ENCODE data around the gene THOC1. TPM values are rescaled to one million over a fixed set of nuclear protein-coding genes. Genes with fewer than 3 reads are reported as not detected.

THOC1 gene
- total and polyA plus RNA-seq, 2 donors (not counting 1 experiment from before 2014, with no cell fraction given): 18.3 to 78.7 TPM

GRCh38 chr18:306608-307255, 38.9 kb upstream of the THOC1 start:
- Histone ChIP-seq H3K4me3 (ENCODE audit: control extremely low read depth in 1 of 5, extremely low read depth in 1 of 5, insufficient read depth in 1 of 5, low read depth in 2 of 5, low read length in 4 of 5) (no peak overlapping the region), H2AFZ (ENCODE audit: insufficient read depth, low read depth, low read length, poor library complexity, severe bottlenecking) (no peak overlapping the region), H4K20me1 (ENCODE audit: control insufficient read depth, insufficient read depth, low read length, poor library complexity, severe bottlenecking) (no peaks in the 10 kb centered on the region), H3K27ac (ENCODE audit: low read length in 2 of 2) (no peak overlapping the region), H3K9ac (ENCODE audit: low read length) (no peak overlapping the region), H3K4me1 (ENCODE audit: control insufficient read depth in 2 of 2, insufficient read depth in 2 of 2, low read length in 2 of 2) (no peaks in the 10 kb centered on the region), H3K36me3 (replicated peaks in 1 of 2; ENCODE audit: control extremely low read depth in 1 of 2, control insufficient read depth in 1 of 2, extremely low read depth in 1 of 2, insufficient read depth in 2 of 2, low read length in 1 of 2) (no peaks in the 10 kb centered on the region), H3K4me2 (replicated peaks; ENCODE audit: low read depth, low read length, poor library complexity, severe bottlenecking) (no peak overlapping the region), H3K9me3 (ENCODE audit: control extremely low read depth in 1 of 3, control insufficient read depth in 2 of 3, insufficient read depth in 1 of 3, low read length in 2 of 3) (no peaks in the 10 kb centered on the region), H3K27me3 (replicated peaks in 1 of 4; ENCODE audit: control extremely low read depth in 1 of 4, control insufficient read depth in 3 of 4, insufficient read depth in 4 of 4, low read length in 3 of 4) (no peaks in the 10 kb centered on the region), H3K79me2 (ENCODE audit: control insufficient read depth, insufficient read depth, low read length) (no peaks in the 10 kb centered on the region)
- DNase-seq (no peak), ATAC-seq (ENCODE audit: low read depth) (no peak)
- TF ChIP-seq CTCF (IDR thresholded peaks at IDR 0.05) (no peak), EZH2 (IDR thresholded peaks at IDR 0.05; ENCODE audit: borderline replicate concordance, insufficient read depth, low read depth, low read length, poor library complexity, severe bottlenecking) (no peak)
- Mint-ChIP-seq H3K4me1 (no peaks in the 10 kb centered on the region), H3K27ac (no peak overlapping the region), H3K9me3 (ENCODE audit: insufficient read depth) (no peaks in the 10 kb centered on the region), H3K4me3 (no peak overlapping the region), H3K27me3 (peaks cover 30% of the 10 kb centered on the region)
- POLR2A ChIA-PET: no interaction called here
- intact Hi-C loops (cut with micrococcal nuclease): no loop called here
- CTCF ChIA-PET: no interaction called here
- WGBS (ENCODE audit: insufficient coverage): 82% methylated on average over 5 of the region's 7 CpGs

GRCh38 chr18:305003-305501, 37.2 kb upstream of the THOC1 start:
- H3K4me3 ChIP-seq (ENCODE audit: control extremely low read depth in 1 of 5, extremely low read depth in 1 of 5, insufficient read depth in 1 of 5, low read depth in 2 of 5, low read length in 4 of 5): no peak overlapping the region
- no peaks in the 10 kb centered on the region for H3K9me3 Mint-ChIP-seq (ENCODE audit: insufficient read depth)
- no peak for ATAC-seq (ENCODE audit: low read depth)
- no peaks in the 10 kb centered on the region for H3K36me3 ChIP-seq (replicated peaks in 1 of 2; ENCODE audit: control extremely low read depth in 1 of 2, control insufficient read depth in 1 of 2, extremely low read depth in 1 of 2, insufficient read depth in 2 of 2, low read length in 1 of 2)
- H3K9me3 ChIP-seq (ENCODE audit: control extremely low read depth in 1 of 3, control insufficient read depth in 2 of 3, insufficient read depth in 1 of 3, low read length in 2 of 3): no peaks in the 10 kb centered on the region
- intact Hi-C loops (cut with micrococcal nuclease): no loop called here
- H3K4me1 ChIP-seq (ENCODE audit: control insufficient read depth in 2 of 2, insufficient read depth in 2 of 2, low read length in 2 of 2): no peaks in the 10 kb centered on the region
- POLR2A ChIA-PET: no interaction called here
- TF ChIP-seq EZH2 (IDR thresholded peaks at IDR 0.05; ENCODE audit: borderline replicate concordance, insufficient read depth, low read depth, low read length, poor library complexity, severe bottlenecking): no peak
- no peak for TF ChIP-seq CTCF (IDR thresholded peaks at IDR 0.05)
- WGBS (ENCODE audit: insufficient coverage): 87% methylated on average over 6 of the region's 6 CpGs
- DNase-seq: no peak
- CTCF ChIA-PET: no interaction called here
- H3K27me3 Mint-ChIP-seq: peaks cover 26% of the 10 kb centered on the region
- no peaks in the 10 kb centered on the region for H3K27me3 ChIP-seq (replicated peaks in 1 of 4; ENCODE audit: control extremely low read depth in 1 of 4, control insufficient read depth in 3 of 4, insufficient read depth in 4 of 4, low read length in 3 of 4)
- no peak overlapping the region for H3K27ac ChIP-seq (ENCODE audit: low read length in 2 of 2)
- no peaks in the 10 kb centered on the region for H4K20me1 ChIP-seq (ENCODE audit: control insufficient read depth, insufficient read depth, low read length, poor library complexity, severe bottlenecking)
- no peak overlapping the region for H2AFZ ChIP-seq (ENCODE audit: insufficient read depth, low read depth, low read length, poor library complexity, severe bottlenecking)
- H3K79me2 ChIP-seq (ENCODE audit: control insufficient read depth, insufficient read depth, low read length): no peaks in the 10 kb centered on the region
- H3K4me2 ChIP-seq (replicated peaks; ENCODE audit: low read depth, low read length, poor library complexity, severe bottlenecking): no peak overlapping the region
- H3K4me1 Mint-ChIP-seq: no peaks in the 10 kb centered on the region
- H3K27ac Mint-ChIP-seq: no peak overlapping the region
- H3K9ac ChIP-seq (ENCODE audit: low read length): no peak overlapping the region
- no peak overlapping the region for H3K4me3 Mint-ChIP-seq
